PC-3 (cell line): ENCODE results near the gene GPD1L. TPM values are rescaled to one million over a fixed set of nuclear protein-coding genes. Genes with fewer than 3 reads are reported as not detected.
A peak's percentile ranks its signal among the peaks of the same experiment; 100 is the strongest.

ENCODE experiments used
- ATAC-seq: fragments of 200-7000 bp; cut with Tn5 transposase; 2 replicates; pipeline ENCODE4 v1.9.1; 2020; ENCODE audit warnings: mild to moderate bottlenecking, moderate library complexity
- BruUV-seq: library from RNA; stranded (reverse); fragments of 400-500 nt; replicated peaks from 2 replicates; lab custom pipeline; 2021; lab: Mats Ljungman, UMichigan
- CTCF ChIA-PET: fragments of 300-600 bp; sonication (Branson Sonifier 250); formaldehyde crosslinking; loops from one replicate; lab custom pipeline; 2022; ENCODE audit warnings: antibody characterized with exemption; lab: Charles Lee
- POLR2A ChIA-PET: fragments of 300-600 bp; sonication (Branson Sonifier 250); formaldehyde crosslinking; loops from one replicate; lab custom pipeline; 2022; ENCODE audit warnings: antibody characterized with exemption; ENCODE audit not compliant: unreplicated experiment; lab: Charles Lee
- DNase-seq: peaks from one replicate; pipeline ENCODE4 v3.0.0-alpha.2; 2015
- H2AFZ ChIP-seq: fragments of 300-600 bp; sonication (generic); 2 replicates; pipeline ENCODE4 v1.6.0; 2016; ENCODE audit warnings: antibody characterized with exemption, low read length
- H3F3A ChIP-seq: fragments of 300-600 bp; sonication (generic); one replicate; pipeline ENCODE4 v1.6.0; 2017; ENCODE audit warnings: antibody characterized with exemption, low read length, control low read depth, mild to moderate bottlenecking; ENCODE audit not compliant: unreplicated experiment
- H3K27ac ChIP-seq: fragments of 300-600 bp; sonication (generic); 2 replicates; pipeline ENCODE4 v1.5.1; 2016; ENCODE audit warnings: mild to moderate bottlenecking, low read length
- H3K27me3 ChIP-seq: fragments of 300-600 bp; sonication (generic); 2 replicates; pipeline ENCODE4 v1.6.1; 2016; ENCODE audit warnings: low read length, mixed read lengths
- H3K36me3 ChIP-seq: fragments of 300-600 bp; sonication (generic); 2 replicates; pipeline ENCODE4 v1.6.1; 2016; ENCODE audit warnings: low read depth, mixed run types, low read length, mixed read lengths
- H3K4me1 ChIP-seq: fragments of 300-600 bp; sonication (generic); 2 replicates; pipeline ENCODE4 v1.5.1; 2016; ENCODE audit warnings: low read length; ENCODE audit not compliant: insufficient read depth
- H3K4me2 ChIP-seq: fragments of 300-600 bp; sonication (generic); 2 replicates; pipeline ENCODE4 v1.6.0; 2016; ENCODE audit warnings: low read length
- H3K4me3 ChIP-seq: fragments of 300-600 bp; sonication (generic); 2 replicates; pipeline ENCODE4 v1.5.1; 2016; ENCODE audit warnings: mild to moderate bottlenecking, low read length, mixed read lengths
- H3K79me2 ChIP-seq: fragments of 300-600 bp; sonication (generic); 2 replicates; pipeline ENCODE4 v1.6.1; 2017; ENCODE audit warnings: low read length, mixed read lengths
- H3K9ac ChIP-seq: fragments of 300-600 bp; sonication (generic); 2 replicates; pipeline ENCODE4 v1.6.0; 2016; ENCODE audit warnings: mild to moderate bottlenecking, low read length
- H3K9me2 ChIP-seq: fragments of 300-600 bp; sonication (generic); replicated peaks from 2 replicates; pipeline ENCODE4 v1.6.1; 2016; ENCODE audit warnings: mixed run types, low read length, mixed read lengths
- H3K9me3 ChIP-seq: fragments of 300-600 bp; sonication (generic); 2 replicates; pipeline ENCODE4 v1.6.1; 2016; ENCODE audit warnings: low read length, mixed read lengths
- H4K20me1 ChIP-seq: fragments of 300-600 bp; sonication (generic); 2 replicates; pipeline ENCODE4 v1.6.1; 2016; ENCODE audit warnings: low read length, mixed read lengths
- EZH2 ChIP-seq: fragments of 300-600 bp; sonication (generic); IDR thresholded peaks from one replicate; pipeline ENCODE4 v1.6.1; 2017; ENCODE audit warnings: antibody characterized with exemption, mild to moderate bottlenecking, low read length; ENCODE audit not compliant: unreplicated experiment
- EZH2phosphoT487 ChIP-seq: fragments of 300-600 bp; sonication (generic); IDR thresholded peaks from 2 replicates; pipeline ENCODE4 v1.6.1; 2018; ENCODE audit warnings: mild to moderate bottlenecking, antibody characterized with exemption, low read length, borderline replicate concordance
- intact Hi-C: fragments of 100-400 bp; cut with micrococcal nuclease; formaldehyde crosslinking; loops from 2 replicates; pipeline ENCODE4 v1.9.0; 2023
- total RNA-seq: library from RNA; depleted of rRNA; stranded (reverse); fragments of >200 nt; gene quantifications from 2 replicates; pipeline ENCODE4 v1.2.3, GENCODE V29; 2014
- TF ChIP-seq, protein P1 (sequence below): fragments of 300-600 bp; sonication (generic); conservative IDR thresholded peaks from 2 replicates; pipeline ENCODE4 v1.5.1; 2017; ENCODE audit warnings: antibody characterized with exemption, low read depth, mild to moderate bottlenecking, low read length

GPD1L gene
- total RNA-seq, 1 experiment from 2014 or later = 33.7 TPM

DNA sequence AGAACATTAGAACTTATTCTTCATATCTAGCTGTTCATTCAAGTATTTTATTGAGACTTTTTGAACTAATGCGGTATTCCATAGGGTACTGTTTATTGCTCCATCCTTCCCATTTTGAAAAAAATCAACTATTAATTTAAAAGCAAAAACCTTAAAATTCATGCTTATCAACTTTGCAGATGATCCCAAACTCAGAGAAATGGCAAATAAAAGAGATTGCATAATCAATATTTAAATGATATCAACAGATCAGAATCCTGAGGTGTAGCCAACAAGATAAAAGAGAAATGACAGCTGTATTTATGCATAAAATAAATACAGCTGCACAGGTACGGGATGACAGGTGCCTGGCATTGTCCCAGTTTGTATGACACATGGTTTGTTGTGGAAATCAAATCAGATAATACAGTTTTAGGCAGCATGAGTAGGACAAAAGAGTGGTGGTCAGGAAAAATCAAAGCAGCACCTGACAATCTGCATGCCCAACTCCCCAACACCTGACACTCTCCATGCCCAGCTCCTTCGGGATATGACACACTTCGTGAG, 89.6 kb downstream of the GPD1L start:
- POLR2A ChIA-PET = no interaction called here
- Histone ChIP-seq H3K79me2 (no peaks in the 10 kb centered on the region), H3K9ac (no peak overlapping the region), H3K4me3 (no peak overlapping the region), H3K9me2 (no peaks in the 10 kb centered on the region), H3K27ac (no peak overlapping the region), H3K27me3 (no peaks in the 10 kb centered on the region), H2AFZ (no peak overlapping the region), H3K4me2 (no peak overlapping the region), H3K9me3 (no peaks in the 10 kb centered on the region), H3F3A (no peaks in the 10 kb centered on the region), H3K36me3 (no peaks in the 10 kb centered on the region), H3K4me1 (peaks cover 6% of the 10 kb centered on the region; the same call in 1 of the 2 replicates), H4K20me1 (no peaks in the 10 kb centered on the region)
- CTCF ChIA-PET = no interaction called here
- DNase-seq (peak; percentile 86), ATAC-seq (no peak)
- TF ChIP-seq EZH2phosphoT487 (no peak), EZH2 (no peak)
- TF ChIP-seq, protein P1, sequence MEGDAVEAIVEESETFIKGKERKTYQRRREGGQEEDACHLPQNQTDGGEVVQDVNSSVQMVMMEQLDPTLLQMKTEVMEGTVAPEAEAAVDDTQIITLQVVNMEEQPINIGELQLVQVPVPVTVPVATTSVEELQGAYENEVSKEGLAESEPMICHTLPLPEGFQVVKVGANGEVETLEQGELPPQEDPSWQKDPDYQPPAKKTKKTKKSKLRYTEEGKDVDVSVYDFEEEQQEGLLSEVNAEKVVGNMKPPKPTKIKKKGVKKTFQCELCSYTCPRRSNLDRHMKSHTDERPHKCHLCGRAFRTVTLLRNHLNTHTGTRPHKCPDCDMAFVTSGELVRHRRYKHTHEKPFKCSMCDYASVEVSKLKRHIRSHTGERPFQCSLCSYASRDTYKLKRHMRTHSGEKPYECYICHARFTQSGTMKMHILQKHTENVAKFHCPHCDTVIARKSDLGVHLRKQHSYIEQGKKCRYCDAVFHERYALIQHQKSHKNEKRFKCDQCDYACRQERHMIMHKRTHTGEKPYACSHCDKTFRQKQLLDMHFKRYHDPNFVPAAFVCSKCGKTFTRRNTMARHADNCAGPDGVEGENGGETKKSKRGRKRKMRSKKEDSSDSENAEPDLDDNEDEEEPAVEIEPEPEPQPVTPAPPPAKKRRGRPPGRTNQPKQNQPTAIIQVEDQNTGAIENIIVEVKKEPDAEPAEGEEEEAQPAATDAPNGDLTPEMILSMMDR = no peak
- intact Hi-C loops = no loop called here
- no TSS peak for BruUV-seq

DNA sequence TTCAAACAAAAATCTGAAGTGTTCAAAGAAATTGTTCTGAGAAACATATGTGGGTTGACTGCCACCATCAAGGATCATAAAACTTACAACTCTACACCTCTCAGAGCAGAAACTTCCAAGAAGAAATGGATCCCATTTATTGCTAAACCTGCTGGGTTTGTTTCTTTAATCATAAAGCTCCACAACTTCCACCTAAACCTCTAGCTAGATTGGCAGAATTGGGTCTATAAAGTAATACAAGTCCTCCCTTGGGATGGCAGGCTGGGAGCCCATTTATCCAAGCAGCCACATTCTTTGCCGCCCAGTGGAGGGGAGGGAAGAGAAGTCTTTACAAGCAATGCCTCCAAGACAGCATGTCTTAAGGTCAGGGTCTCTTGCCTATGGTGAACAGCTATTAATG, 91.6 kb downstream of the GPD1L start:
- H3K79me2 ChIP-seq = no peaks in the 10 kb centered on the region
- ATAC-seq = no peak
- no peak overlapping the region for H3K27ac ChIP-seq
- H3K9me3 ChIP-seq = no peaks in the 10 kb centered on the region
- no peaks in the 10 kb centered on the region for H3K36me3 ChIP-seq
- no peak overlapping the region for H3K4me2 ChIP-seq
- no peak for DNase-seq
- peaks cover 6% of the 10 kb centered on the region; the same call in 1 of the 2 replicates for H3K4me1 ChIP-seq
- CTCF ChIA-PET = no interaction called here
- POLR2A ChIA-PET = no interaction called here
- H3K9me2 ChIP-seq = no peaks in the 10 kb centered on the region
- intact Hi-C loops = no loop called here
- TF ChIP-seq EZH2 = no peak
- no peak for TF ChIP-seq EZH2phosphoT487
- TF ChIP-seq, protein P1 = no peak
- H4K20me1 ChIP-seq = no peaks in the 10 kb centered on the region
- H3K27me3 ChIP-seq = no peaks in the 10 kb centered on the region
- no peak overlapping the region for H2AFZ ChIP-seq
- H3K9ac ChIP-seq = no peak overlapping the region
- no peaks in the 10 kb centered on the region for H3F3A ChIP-seq
- BruUV-seq = no TSS peak
- no peak overlapping the region for H3K4me3 ChIP-seq

DNA sequence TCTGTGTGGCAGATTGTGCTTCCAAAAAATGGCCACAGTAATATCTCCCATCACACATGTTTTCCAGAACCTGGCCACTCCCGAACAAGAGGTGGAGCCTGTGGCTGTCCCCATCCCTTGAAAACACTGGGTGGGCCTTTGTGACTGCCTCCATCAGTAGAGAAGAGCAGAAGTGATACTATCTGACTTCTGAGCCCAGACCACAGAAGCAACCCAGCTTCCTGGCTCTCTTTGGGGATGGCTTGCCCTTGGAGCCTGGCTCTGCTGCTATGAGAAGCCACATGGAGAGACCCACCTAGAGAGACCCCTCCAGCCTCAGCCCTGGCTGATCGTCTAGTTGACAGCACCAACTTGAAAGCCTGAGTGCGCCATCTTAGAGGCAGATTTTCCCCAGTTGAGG, 92.3 kb downstream of the GPD1L start:
- H3K4me2 ChIP-seq = no peak overlapping the region
- no peaks in the 10 kb centered on the region for H3K9me2 ChIP-seq
- no peaks in the 10 kb centered on the region for H3K9me3 ChIP-seq
- no peaks in the 10 kb centered on the region for H3K79me2 ChIP-seq
- intact Hi-C loops = no loop called here
- DNase-seq = no peak
- H3K27ac ChIP-seq = no peak overlapping the region
- POLR2A ChIA-PET = no interaction called here
- no peaks in the 10 kb centered on the region for H3K36me3 ChIP-seq
- ATAC-seq = no peak
- no peak overlapping the region for H2AFZ ChIP-seq
- BruUV-seq = no TSS peak
- TF ChIP-seq EZH2 (no peak), EZH2phosphoT487 (no peak)
- TF ChIP-seq, protein P1 = no peak
- H3K4me1 ChIP-seq = peaks cover 6% of the 10 kb centered on the region; the same call in 1 of the 2 replicates
- H3K9ac ChIP-seq = no peak overlapping the region
- no peaks in the 10 kb centered on the region for H3F3A ChIP-seq
- no peak overlapping the region for H3K4me3 ChIP-seq
- H3K27me3 ChIP-seq = no peaks in the 10 kb centered on the region
- H4K20me1 ChIP-seq = no peaks in the 10 kb centered on the region
- CTCF ChIA-PET = no interaction called here
